Neuronal stem cell (in vitro differentiated cells): ENCODE measurements around the gene ADAM12.

Experiments
- DNase-seq: peaks from one replicate; pipeline ENCODE4 v3.0.0-alpha.2; 2013; ENCODE audit warnings: low spot score
- H2AFZ ChIP-seq: one replicate; pipeline ENCODE4 v1.6.1; 2013; ENCODE audit warnings: mild to moderate bottlenecking, low read length, inconsistent platforms
- H2AK5ac ChIP-seq: 2 replicates; pipeline ENCODE4 v1.6.1; 2013; ENCODE audit warnings: low read depth, mild to moderate bottlenecking, inconsistent platforms, low read length, moderate library complexity, mixed read lengths
- H2BK120ac ChIP-seq: 2 replicates; pipeline ENCODE4 v1.6.1; 2013; ENCODE audit warnings: low read depth, mild to moderate bottlenecking, inconsistent platforms, low read length, moderate library complexity, mixed read lengths
- H2BK12ac ChIP-seq: one replicate; pipeline ENCODE4 v1.6.1; 2013; ENCODE audit warnings: low read length, inconsistent platforms
- H2BK15ac ChIP-seq: 2 replicates; pipeline ENCODE4 v1.6.1; 2013; ENCODE audit warnings: mild to moderate bottlenecking, low read length, inconsistent platforms, mixed read lengths
- H2BK5ac ChIP-seq: one replicate; pipeline ENCODE4 v1.6.1; 2013; ENCODE audit warnings: inconsistent platforms, mild to moderate bottlenecking, low read length, moderate library complexity
- H3K14ac ChIP-seq: one replicate; pipeline ENCODE4 v1.6.1; 2013; ENCODE audit warnings: low read length, inconsistent platforms
- H3K18ac ChIP-seq: 2 replicates; pipeline ENCODE4 v1.6.1; 2013; ENCODE audit warnings: low read length, inconsistent platforms
- H3K23ac ChIP-seq: 2 replicates; pipeline ENCODE4 v1.6.1; 2013; ENCODE audit warnings: low read depth, mild to moderate bottlenecking, mixed read lengths, low read length, inconsistent platforms; ENCODE audit not compliant: poor library complexity
- H3K27ac ChIP-seq: replicated peaks from 3 replicates; pipeline ENCODE4 v1.5.1; 2013; ENCODE audit warnings: low read length, inconsistent platforms
- H3K27me3 ChIP-seq, 3 experiments: 2 replicates each; pipeline ENCODE4 v1.6.1; 2013; ENCODE audit warnings: low read length in 3 of 3, mild to moderate bottlenecking in 2 of 3, inconsistent platforms in 1 of 3, low read depth in 1 of 3, mixed read lengths in 1 of 3, moderate library complexity in 1 of 3; ENCODE audit not compliant: control insufficient read depth in 3 of 3, insufficient read depth in 3 of 3
- H3K36me3 ChIP-seq, 2 donors: replicated peaks in 1 of 2; 2 replicates each; pipeline ENCODE4 v1.6.1; 2013; ENCODE audit warnings: low read length in 2 of 2; ENCODE audit not compliant: control insufficient read depth in 2 of 2, insufficient read depth in 2 of 2
- H3K4ac ChIP-seq: 2 replicates; pipeline ENCODE4 v1.6.1; 2013; ENCODE audit warnings: inconsistent platforms, mild to moderate bottlenecking, low read length, moderate library complexity
- H3K4me1 ChIP-seq, 2 donors: 1 replicate in 1 of 2; 2 replicates in 1 of 2; pipeline ENCODE4 v1.6.1; 2013; ENCODE audit warnings: low read length in 2 of 2, low read depth in 1 of 2; ENCODE audit not compliant: control insufficient read depth in 2 of 2, insufficient read depth in 1 of 2
- H3K4me2 ChIP-seq: one replicate; pipeline ENCODE4 v1.6.1; 2013; ENCODE audit warnings: mild to moderate bottlenecking, low read length, inconsistent platforms; ENCODE audit not compliant: insufficient read depth, poor library complexity, severe bottlenecking
- H3K4me3 ChIP-seq, 2 donors: 2 replicates each; pipeline ENCODE4 v1.5.1; 2013; ENCODE audit warnings: low read length in 2 of 2, mild to moderate bottlenecking in 2 of 2, inconsistent platforms in 1 of 2, moderate library complexity in 1 of 2
- H3K79me1 ChIP-seq: one replicate; pipeline ENCODE4 v1.6.1; 2013; ENCODE audit warnings: low read depth, mild to moderate bottlenecking, inconsistent platforms, low read length, moderate library complexity
- H3K9ac ChIP-seq: one replicate; pipeline ENCODE4 v1.6.1; 2013; ENCODE audit warnings: mild to moderate bottlenecking, low read depth, low read length, inconsistent platforms; ENCODE audit not compliant: poor library complexity
- H3K9me3 ChIP-seq, 2 donors: replicated peaks in 1 of 2; 2 replicates each; pipeline versions ENCODE3 to v1.6.1; 2013; ENCODE audit warnings: low read length in 2 of 2, mild to moderate bottlenecking in 2 of 2, inconsistent platforms in 1 of 2, low read depth in 1 of 2, mixed read lengths in 1 of 2, moderate library complexity in 1 of 2; ENCODE audit not compliant: control insufficient read depth in 2 of 2, insufficient read depth in 1 of 2
- H4K8ac ChIP-seq: one replicate; pipeline ENCODE4 v1.6.1; 2013; ENCODE audit warnings: low read depth, mild to moderate bottlenecking, inconsistent platforms, low read length, moderate library complexity
- H4K91ac ChIP-seq: one replicate; pipeline ENCODE4 v1.6.1; 2013; ENCODE audit warnings: low read length, low read depth, mild to moderate bottlenecking, inconsistent platforms; ENCODE audit not compliant: poor library complexity
- WGBS, 2 donors: extraction: QIAGEN DNeasy Blood & Tissue Kit; methylation state at CpG; one replicate each; pipeline ENCODE4 v1.1.7; 2013; ENCODE audit warnings: missing lambda C conversion rate in 2 of 2, mixed read lengths in 1 of 2; ENCODE audit not compliant: insufficient read length in 2 of 2, insufficient replicate concordance in 1 of 2; ENCODE audit errors: extremely low coverage in 2 of 2; 5-methylcytosine and 5-hydroxymethylcytosine counted together

Gene ADAM12

GRCh38 chr10:126161691-126162090 lies 226.6 kb downstream of the ADAM12 start:
- H3K4me2 ChIP-seq, result no peak overlapping the region
- no peak for DNase-seq
- no peak overlapping the region for H3K4ac ChIP-seq
- H2BK12ac ChIP-seq, result no peak overlapping the region
- no peaks in the 10 kb centered on the region for H3K79me1 ChIP-seq
- H3K4me3 ChIP-seq, result no peak overlapping the region
- no peak overlapping the region for H4K8ac ChIP-seq
- no peak overlapping the region for H2BK120ac ChIP-seq
- no peak overlapping the region for H3K9ac ChIP-seq
- H3K27ac ChIP-seq, result no peak overlapping the region
- no peak overlapping the region for H3K23ac ChIP-seq
- no peaks in the 10 kb centered on the region for H3K36me3 ChIP-seq
- WGBS, 2 donors, result no CpG with 5 or more reads among the region's 5 CpGs
- no peak overlapping the region for H2AK5ac ChIP-seq
- H2AFZ ChIP-seq, result no peak overlapping the region
- no peak overlapping the region for H3K14ac ChIP-seq
- peaks cover 4 to 11% of the 10 kb centered on the region in 2 donors for H3K4me1 ChIP-seq
- H3K18ac ChIP-seq, result no peak overlapping the region
- H3K27me3 ChIP-seq, result no peaks in the 10 kb centered on the region
- H2BK15ac ChIP-seq, result no peak overlapping the region
- peaks cover 0 to 2% of the 10 kb centered on the region in 2 donors for H3K9me3 ChIP-seq
- no peak overlapping the region for H4K91ac ChIP-seq
- H2BK5ac ChIP-seq, result no peak overlapping the region

- no peak overlapping the region for H4K8ac ChIP-seq
- H4K91ac ChIP-seq, result no peak overlapping the region
- no peak overlapping the region for H2AK5ac ChIP-seq
- no peaks in the 10 kb centered on the region for H3K36me3 ChIP-seq
- no peaks in the 10 kb centered on the region for H3K27me3 ChIP-seq
- H2BK120ac ChIP-seq, result no peak overlapping the region
- no peak for DNase-seq
- no peak overlapping the region for H3K23ac ChIP-seq
- no peak overlapping the region for H3K9ac ChIP-seq
- H3K9me3 ChIP-seq, result peaks cover 0 to 2% of the 10 kb centered on the region in 2 donors
- no peak overlapping the region for H2BK15ac ChIP-seq
- H3K14ac ChIP-seq, result no peak overlapping the region
- H3K27ac ChIP-seq, result no peak overlapping the region
- no CpG with 5 or more reads among the region's 10 CpGs for WGBS, 2 donors
- no peak overlapping the region for H2AFZ ChIP-seq
- H3K4ac ChIP-seq, result no peak overlapping the region
- no peak overlapping the region for H3K4me3 ChIP-seq
- H2BK5ac ChIP-seq, result no peak overlapping the region
- H3K4me1 ChIP-seq, result peaks cover 4 to 14% of the 10 kb centered on the region in 2 donors
- H2BK12ac ChIP-seq, result no peak overlapping the region
- H3K18ac ChIP-seq, result no peak overlapping the region
- H3K79me1 ChIP-seq, result no peaks in the 10 kb centered on the region
- no peak overlapping the region for H3K4me2 ChIP-seq
Measured at GRCh38 chr10:126160971-126161630, 227.2 kb downstream of the ADAM12 start.

- H4K8ac ChIP-seq, result no peak overlapping the region
- H3K4ac ChIP-seq, result no peak overlapping the region
- H3K4me3 ChIP-seq, result no peak overlapping the region
- no peaks in the 10 kb centered on the region for H3K36me3 ChIP-seq
- no peak overlapping the region for H2AFZ ChIP-seq
- H4K91ac ChIP-seq, result no peak overlapping the region
- no peak overlapping the region for H3K27ac ChIP-seq
- no peak overlapping the region for H3K4me2 ChIP-seq
- H2BK12ac ChIP-seq, result no peak overlapping the region
- H2BK5ac ChIP-seq, result no peak overlapping the region
- no peak overlapping the region for H2AK5ac ChIP-seq
- no peak overlapping the region for H3K14ac ChIP-seq
- H3K4me1 ChIP-seq, result peaks cover 8 to 19% of the 10 kb centered on the region in 2 donors
- H3K79me1 ChIP-seq, result no peaks in the 10 kb centered on the region
- H2BK15ac ChIP-seq, result no peak overlapping the region
- no CpG with 5 or more reads among the region's 5 CpGs for WGBS, 2 donors
- no peak for DNase-seq
- H3K9me3 ChIP-seq, result peaks cover 0 to 2% of the 10 kb centered on the region in 2 donors
- no peak overlapping the region for H3K23ac ChIP-seq
- peak overlapping the region; percentile 85 for H3K18ac ChIP-seq
- no peak overlapping the region for H2BK120ac ChIP-seq
- H3K27me3 ChIP-seq, result no peaks in the 10 kb centered on the region
- no peak overlapping the region for H3K9ac ChIP-seq
Measured at GRCh38 chr10:126160571-126160970, 227.7 kb downstream of the ADAM12 start.

GRCh38 chr10:126158133-126158892 lies 230.0 kb downstream of the ADAM12 start:
- DNase-seq, result no peak
- Histone ChIP-seq H3K4me1 (peaks cover 20 to 39% of the 10 kb centered on the region in 2 donors), H3K9ac (no peak overlapping the region), H4K8ac (no peak overlapping the region), H3K23ac (no peak overlapping the region), H3K36me3 (no peaks in the 10 kb centered on the region), H3K4me3 (peak overlapping the region in 1 of 2 donors; percentile 10), H3K79me1 (no peaks in the 10 kb centered on the region), H4K91ac (no peak overlapping the region), H2AFZ (no peak overlapping the region), H2BK5ac (no peak overlapping the region), H2BK12ac (no peak overlapping the region), H3K27me3 (no peaks in the 10 kb centered on the region), H2BK120ac (no peak overlapping the region), H3K4ac (no peak overlapping the region), H2BK15ac (peak overlapping the region; percentile 33), H3K14ac (peak overlapping the region; percentile 61), H3K4me2 (no peak overlapping the region), H3K18ac (peak overlapping the region; percentile 54), H3K27ac (no peak overlapping the region), H3K9me3 (peaks cover 0 to 2% of the 10 kb centered on the region in 2 donors), H2AK5ac (peak overlapping the region; percentile 60)
- WGBS, 2 donors, result no CpG with 5 or more reads among the region's 20 CpGs
